Aorta (tissue), 5 donors: Measurements from ENCODE around the gene USP32. TPM values are rescaled to one million over a fixed set of nuclear protein-coding genes. Genes with fewer than 3 reads are reported as not detected.

Experiments used
- ATAC-seq: fragments of 200-7000 bp; cut with Tn5 transposase; one replicate; pipeline ENCODE4 v1.9.1; 2022; ENCODE audit warnings: moderate library complexity; ENCODE audit not compliant: low FRiP score
- DNase-seq, 2 donors: peaks; one replicate each; pipeline ENCODE4 v3.0.0-alpha.2; 2020
- H3K27ac ChIP-seq, 2 donors: one replicate each; pipeline ENCODE4 v1.5.1; 2013; ENCODE audit warnings: low read length in 2 of 2, mild to moderate bottlenecking in 2 of 2, moderate library complexity in 2 of 2, control low read depth in 1 of 2, inconsistent platforms in 1 of 2, low read depth in 1 of 2
- H3K27me3 ChIP-seq, 2 donors: one replicate each; pipeline ENCODE4 v1.6.1; 2013; ENCODE audit warnings: control low read depth in 1 of 2, low read length in 1 of 2, mild to moderate bottlenecking in 1 of 2, moderate library complexity in 1 of 2; ENCODE audit not compliant: insufficient read depth in 2 of 2, control insufficient read depth in 1 of 2
- H3K36me3 ChIP-seq, 2 donors: one replicate each; pipeline ENCODE4 v1.6.1; 2013; ENCODE audit warnings: control low read depth in 1 of 2, low read length in 1 of 2, mild to moderate bottlenecking in 1 of 2; ENCODE audit not compliant: insufficient read depth in 2 of 2, control insufficient read depth in 1 of 2
- H3K4me1 ChIP-seq, 2 donors: one replicate each; pipeline ENCODE4 v1.6.1; 2013; ENCODE audit warnings: low read length in 2 of 2, control low read depth in 1 of 2, mild to moderate bottlenecking in 1 of 2, moderate library complexity in 1 of 2; ENCODE audit not compliant: insufficient read depth in 2 of 2, control insufficient read depth in 1 of 2
- H3K4me3 ChIP-seq, 2 donors: one replicate each; pipeline ENCODE4 v1.5.1; 2013; ENCODE audit warnings: low read length in 2 of 2, control low read depth in 1 of 2, mild to moderate bottlenecking in 1 of 2
- H3K9me3 ChIP-seq: one replicate; pipeline ENCODE4 v1.6.1; 2013; ENCODE audit warnings: mild to moderate bottlenecking, low read length; ENCODE audit not compliant: control insufficient read depth
- whole genome bisulfite sequencing, 2 donors: extraction: QIAGEN DNeasy Blood & Tissue Kit; methylation state at CpG; one replicate each; pipeline ENCODE4 v1.1.7; 2013; 5-methylcytosine and 5-hydroxymethylcytosine counted together
- intact Hi-C, 2 donors: fragments of 100-400 bp; cut with DNase I; formaldehyde crosslinking; loops; one replicate each; pipeline versions ENCODE4 v1.14.2 to v1.15.0; 2022
- polyA plus RNA-seq, 2 donors: library from polyadenylated mRNA; stranded (reverse); fragments of 200-250 nt; gene quantifications; one replicate each; pipeline ENCODE4 v1.2.3, GENCODE V29; 2013
- total RNA-seq, 2 donors: library from RNA; stranded (reverse); fragmentation: NEBNext Ultra II Directional; extraction: Animal tissue kit (Norgen Biotek cat#: 25700); gene quantifications; one replicate each; pipeline ENCODE4 v1.2.1, GENCODE V29; 2021
- donor health status: healthy with polysubstance abuse.
- donor health status: Bipolar disorder and iron deficiency.
- donor health status: DM: no; HTN: no; CAD: no.
- donor health status: DM: no; HTN: no; CAD: no.
- donor health status: DM: yes; HTN: yes; CAD: no.

USP32 gene
- total and polyA plus RNA-seq, 4 donors, result 9.1 to 57.7 (median 32.3) TPM

DNA sequence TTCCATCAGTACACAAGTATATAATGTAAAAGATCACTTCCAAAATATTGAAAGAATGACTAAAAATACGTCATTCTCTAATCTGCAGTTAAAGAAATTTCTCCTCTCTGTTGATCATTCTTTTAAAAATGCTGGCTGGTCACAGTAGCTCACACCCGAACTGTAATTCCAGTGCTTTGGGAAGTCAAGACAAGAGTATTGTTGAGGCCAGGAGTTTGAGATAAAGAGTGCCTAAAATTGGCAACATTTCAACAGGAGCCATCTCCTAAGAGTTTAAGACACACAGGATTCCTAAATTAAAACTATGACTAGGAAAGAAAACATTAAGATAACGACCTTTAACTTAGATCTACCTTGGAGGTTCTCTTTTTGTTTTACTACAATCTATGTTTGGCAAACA lies 4.5 kb upstream of the USP32 start:
- Histone ChIP-seq H3K27ac (no peak overlapping the region), H3K27me3 (no peaks in the 10 kb centered on the region), H3K36me3 (no peaks in the 10 kb centered on the region), H3K4me3 (no peak overlapping the region), H3K4me1 (no peaks in the 10 kb centered on the region), H3K9me3 (no peaks in the 10 kb centered on the region)
- intact Hi-C loops, result no loop called here
- ATAC-seq, result no peak
- 64 to 71% methylated on average over 3 of the region's 3 CpGs for WGBS, 2 donors
- DNase-seq, result no peak

DNA sequence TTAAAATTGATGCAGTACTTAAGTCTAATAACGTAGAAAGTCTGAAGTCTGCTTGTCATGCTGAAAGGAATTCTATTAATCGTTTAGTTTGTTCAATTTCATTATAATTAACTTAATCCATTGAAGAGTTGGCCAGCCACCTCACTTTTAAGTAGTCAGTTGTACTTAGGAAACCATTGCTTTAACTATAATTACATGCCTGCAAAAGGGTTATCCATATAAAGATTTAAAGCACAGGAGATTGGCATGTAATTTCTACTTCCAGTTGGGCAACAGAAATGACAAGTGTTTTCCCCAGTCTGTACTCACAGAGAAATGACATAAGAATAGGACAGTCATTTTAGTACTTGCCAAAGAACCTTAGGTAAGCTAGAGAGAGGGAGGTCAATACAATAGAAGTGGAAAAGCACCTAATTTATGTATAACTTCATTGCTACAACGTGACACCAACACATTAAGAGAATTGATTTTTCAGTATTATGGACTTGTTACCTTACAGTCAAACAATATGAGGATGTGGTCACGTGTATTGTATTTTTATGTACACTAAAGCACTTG lies 3.7 kb upstream of the USP32 start:
- Histone ChIP-seq H3K4me1 (no peaks in the 10 kb centered on the region), H3K27ac (no peak overlapping the region), H3K36me3 (no peaks in the 10 kb centered on the region), H3K27me3 (no peaks in the 10 kb centered on the region), H3K9me3 (no peaks in the 10 kb centered on the region), H3K4me3 (no peak overlapping the region)
- DNase-seq, result no peak
- ATAC-seq, result no peak
- 86 to 88% methylated on average over 4 of the region's 4 CpGs for WGBS, 2 donors
- intact Hi-C loops, result no loop called here

DNA sequence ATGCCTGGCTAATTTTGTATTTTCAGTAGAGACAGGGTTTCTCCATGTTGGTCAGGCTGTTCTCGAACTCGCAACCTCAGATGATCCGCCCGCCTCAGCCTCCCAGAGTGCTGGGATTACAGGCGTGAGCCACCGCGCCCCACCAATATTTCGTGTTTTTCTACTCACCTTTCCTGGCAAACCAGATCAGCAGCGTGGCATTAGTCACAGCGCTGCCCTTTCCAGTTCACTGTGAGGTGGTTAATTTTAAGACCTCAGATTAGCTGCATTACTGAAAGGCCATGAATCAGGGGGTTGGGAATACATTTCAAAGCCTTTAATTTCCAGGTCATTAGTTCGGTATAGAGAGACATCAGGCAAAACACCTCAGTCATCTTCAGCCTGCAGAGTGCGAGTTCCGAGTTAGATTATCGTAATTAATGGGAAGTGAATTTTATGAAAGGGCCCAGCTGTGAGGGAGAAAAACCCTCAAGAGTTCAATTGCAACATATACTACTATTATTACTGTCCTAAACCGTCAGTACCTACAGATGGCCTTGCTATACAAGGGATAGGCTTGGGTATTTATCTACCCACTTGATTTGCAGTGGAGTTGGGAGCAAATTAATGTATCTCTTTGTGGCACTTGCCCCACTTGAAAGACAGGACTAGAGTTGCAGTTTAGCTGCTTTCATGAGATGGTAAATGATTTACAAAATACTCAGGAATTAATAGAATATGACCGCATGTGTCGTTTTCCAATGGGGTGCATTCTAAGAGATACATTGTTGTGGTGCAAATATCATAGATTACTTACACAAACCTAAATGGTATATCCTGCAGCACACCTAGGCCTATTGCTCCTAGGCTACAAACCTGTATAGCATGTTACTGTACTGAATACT lies 2.1 kb upstream of the USP32 start:
- Histone ChIP-seq H3K27ac (no peak overlapping the region), H3K9me3 (no peaks in the 10 kb centered on the region), H3K36me3 (no peaks in the 10 kb centered on the region), H3K27me3 (no peaks in the 10 kb centered on the region), H3K4me3 (no peak overlapping the region), H3K4me1 (no peaks in the 10 kb centered on the region)
- DNase-seq (no peak), ATAC-seq (no peak)
- intact Hi-C loops, result loop anchor here in 1 of 2 donors (2.0 kb wide), 1 partner anchor 75 kb away; no protein-coding TSS in a partner anchor
- 96% methylated on average over 17 of the region's 17 CpGs for WGBS, 2 donors

DNA sequence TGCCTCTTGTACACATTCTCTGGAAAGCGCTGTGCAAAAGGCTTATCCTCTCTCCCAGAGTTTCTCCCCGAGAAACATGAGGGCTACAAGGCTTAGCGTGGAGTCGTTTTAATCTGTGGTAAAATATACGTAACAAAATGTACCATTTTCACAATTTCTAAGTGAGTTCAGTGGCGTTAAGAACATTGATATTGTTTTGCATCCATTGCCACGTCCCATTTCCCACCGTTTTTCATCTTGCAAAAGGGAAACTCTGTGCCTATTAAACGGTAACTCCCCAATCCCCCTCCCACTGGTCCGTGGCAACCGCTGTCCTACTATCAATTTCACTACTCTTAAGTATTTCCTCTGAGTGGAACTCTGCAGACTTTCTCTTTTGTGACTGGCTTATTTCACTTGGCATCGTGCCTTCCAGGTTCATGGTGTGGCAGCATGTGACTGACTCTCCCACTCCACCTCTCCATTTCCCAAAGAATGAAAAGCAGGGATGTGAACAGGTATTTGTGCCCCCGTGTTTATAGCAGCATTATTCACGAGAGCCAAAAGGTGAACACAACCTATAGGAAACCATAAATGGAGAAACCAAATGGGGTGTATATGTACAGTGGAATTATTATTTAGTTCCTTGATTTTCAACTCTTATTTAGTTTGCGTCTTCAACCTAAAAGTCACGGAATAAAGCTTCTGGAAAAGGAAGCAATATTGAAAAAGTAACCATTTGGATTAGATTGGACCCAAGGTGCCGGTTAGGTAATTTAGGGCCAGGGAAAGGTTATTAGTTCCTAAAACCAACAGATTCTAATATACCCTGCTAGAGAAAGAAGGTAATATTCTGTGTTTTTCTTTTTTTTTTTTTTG lies 1.1 kb upstream of the USP32 start:
- ATAC-seq (no peak), DNase-seq (peak in 1 of 2 donors; percentile 53)
- H3K27me3 ChIP-seq, result no peaks in the 10 kb centered on the region

DNA sequence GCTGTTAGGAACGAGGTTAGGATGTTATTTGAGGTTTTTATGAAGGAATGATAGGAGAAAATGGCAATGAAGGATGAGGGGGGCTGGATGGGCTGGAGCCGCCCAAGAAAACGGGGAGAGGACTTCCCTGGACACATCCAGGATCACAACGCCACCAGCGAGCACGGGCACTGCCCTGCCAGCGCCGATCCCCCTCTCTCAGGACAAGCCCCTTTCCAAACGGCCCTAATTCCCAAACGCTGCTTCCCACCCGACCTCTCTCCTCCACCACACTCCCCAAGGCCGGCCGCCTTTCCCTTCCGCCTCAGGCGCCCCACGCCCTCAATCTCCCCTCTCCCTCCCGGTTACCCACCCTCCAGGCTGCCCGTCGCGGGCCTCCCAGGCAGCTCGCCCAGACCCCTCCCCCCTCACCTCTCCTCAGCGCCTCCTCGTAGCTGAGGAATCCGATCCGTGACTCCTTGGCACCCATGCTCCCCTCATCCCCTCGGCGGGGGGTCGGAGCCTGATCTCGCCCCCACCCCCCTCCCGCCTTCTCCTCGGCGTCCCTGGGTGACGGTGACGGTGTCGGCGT lies 377 bp downstream of the USP32 start:
- WGBS, 2 donors, result 0% methylated on average over 29 to 36 of the region's 36 CpGs
- peak; percentile 84 for ATAC-seq
- Histone ChIP-seq H3K36me3 (no peaks in the 10 kb centered on the region), H3K27me3 (no peaks in the 10 kb centered on the region), H3K4me1 (no peaks in the 10 kb centered on the region), H3K27ac (peak overlapping the region in 1 of 2 donors; percentile 41), H3K4me3 (peak overlapping the region; percentile 43 to 74), H3K9me3 (no peaks in the 10 kb centered on the region)
- intact Hi-C loops, result loop anchor here in 1 of 2 donors (2.0 kb wide), 1 partner anchor 77 kb away; no protein-coding TSS in a partner anchor
- DNase-seq, result no peak

More for the DNA sequence above, 1.1 kb upstream of the USP32 start:
- Histone ChIP-seq H3K36me3 (no peaks in the 10 kb centered on the region), H3K9me3 (no peaks in the 10 kb centered on the region), H3K27ac (peak overlapping the region; percentile 37 to 76), H3K4me1 (no peaks in the 10 kb centered on the region), H3K4me3 (peak overlapping the region; percentile 31 to 61)
- intact Hi-C loops, result loop anchor here in 1 of 2 donors (2.0 kb wide), 1 partner anchor 76 kb away; no protein-coding TSS in a partner anchor
- 19 to 20% methylated on average over 17 of the region's 17 CpGs for WGBS, 2 donors

DNA sequence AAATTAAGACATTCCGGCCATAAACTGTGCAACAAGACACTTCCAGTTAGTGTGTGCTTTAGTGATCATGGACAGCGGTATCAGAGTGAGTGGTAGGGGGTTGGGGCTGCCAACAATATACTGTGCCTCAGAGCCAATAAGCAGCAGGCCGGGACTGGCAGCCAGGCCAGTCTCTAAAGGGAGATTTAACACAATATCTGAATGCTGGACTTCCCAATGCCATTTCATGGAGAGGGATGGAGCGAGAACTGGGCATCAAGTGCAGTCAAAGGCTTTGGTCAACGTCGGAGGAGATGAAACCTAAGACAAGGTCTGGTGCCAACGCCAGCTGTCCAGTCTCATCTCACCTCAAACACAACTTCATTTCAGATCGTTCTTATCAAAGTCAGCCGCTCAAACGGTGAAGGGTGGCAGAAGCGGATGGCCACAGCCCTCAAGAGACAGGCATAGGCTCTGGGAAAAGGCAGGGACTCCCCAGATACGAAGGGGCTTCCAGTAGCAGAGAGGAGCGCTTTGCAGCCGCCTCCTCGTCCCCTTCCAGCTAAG lies 935 bp downstream of the USP32 start:
- H3K9me3 ChIP-seq, result no peaks in the 10 kb centered on the region
- no peaks in the 10 kb centered on the region for H3K36me3 ChIP-seq
- 2% methylated on average over 15 of the region's 15 CpGs for WGBS, 2 donors
- no peaks in the 10 kb centered on the region for H3K27me3 ChIP-seq
- H3K4me1 ChIP-seq, result no peaks in the 10 kb centered on the region
- H3K27ac ChIP-seq, result peak overlapping the region in 1 of 2 donors; percentile 41
- ATAC-seq (no peak), DNase-seq (peak in 1 of 2 donors; percentile 54)
- H3K4me3 ChIP-seq, result peak overlapping the region; percentile 43 to 74
- intact Hi-C loops, result no loop called here

DNA sequence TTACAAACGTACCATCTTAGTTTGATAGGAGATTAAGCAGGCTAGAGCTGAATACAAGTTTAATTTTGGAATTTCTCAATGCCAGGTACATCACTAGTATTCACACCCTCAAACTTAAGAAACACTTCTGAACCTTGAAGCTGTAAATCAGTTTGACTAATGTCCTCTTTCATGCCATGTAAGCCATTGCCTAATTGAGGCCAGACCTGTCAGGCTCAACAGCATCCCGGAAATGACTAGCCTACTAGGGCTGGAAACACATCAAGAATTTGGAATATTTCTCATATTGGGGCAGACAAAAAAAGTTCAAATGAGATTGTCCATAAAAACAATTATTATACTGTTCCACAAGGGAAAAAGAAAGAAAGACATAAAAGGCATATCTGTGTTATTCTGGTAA lies 1.7 kb downstream of the USP32 start:
- Histone ChIP-seq H3K27me3 (no peaks in the 10 kb centered on the region), H3K36me3 (no peaks in the 10 kb centered on the region), H3K4me1 (no peaks in the 10 kb centered on the region), H3K9me3 (no peaks in the 10 kb centered on the region), H3K27ac (no peak overlapping the region), H3K4me3 (peak overlapping the region in 1 of 2 donors; percentile 43)
- DNase-seq, result no peak
- 26 to 28% methylated on average over 2 of the region's 2 CpGs for WGBS, 2 donors
- ATAC-seq, result no peak
- intact Hi-C loops, result no loop called here

DNA sequence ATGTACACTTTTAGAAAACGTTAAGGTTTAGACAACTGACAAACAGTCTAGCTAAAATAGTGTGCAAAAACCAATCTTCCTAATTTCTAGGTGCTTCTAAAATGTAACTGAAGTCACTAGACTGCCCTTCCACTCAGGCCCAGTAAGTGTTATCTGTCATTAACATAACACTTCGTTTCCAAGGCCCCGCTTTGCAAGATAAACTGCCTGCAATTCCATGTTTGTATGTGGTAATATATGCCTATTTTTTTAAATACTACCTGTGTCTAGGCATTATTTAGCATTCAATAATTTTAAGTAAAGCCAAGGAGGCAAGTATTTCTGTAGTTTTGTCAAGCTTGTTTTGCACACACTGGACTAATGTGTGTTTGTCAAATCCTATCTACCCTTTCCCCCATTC lies 3.2 kb downstream of the USP32 start:
- no peak for DNase-seq
- H3K4me1 ChIP-seq, result no peaks in the 10 kb centered on the region
- WGBS, 2 donors, result 55 to 57% methylated on average over 3 of the region's 3 CpGs

More for the DNA sequence above, 3.2 kb downstream of the USP32 start:
- Histone ChIP-seq H3K27ac (no peak overlapping the region), H3K27me3 (no peaks in the 10 kb centered on the region), H3K9me3 (no peaks in the 10 kb centered on the region), H3K4me3 (no peak overlapping the region), H3K36me3 (no peaks in the 10 kb centered on the region)
- intact Hi-C loops, result no loop called here
- no peak for ATAC-seq
